GM23338 (cell line): ENCODE results near the gene VSIR.

Source experiments
- CREB1 ChIP-seq: fragments of 250-450 bp; sonication (Bioruptor Pico); IDR thresholded peaks from 2 replicates; pipeline ENCODE4 v1.5.0; 2020; ENCODE audit warnings: low read depth, mild to moderate bottlenecking, moderate library complexity
- CTCF ChIP-seq, 2 experiments: fragments of 200-600 bp in 1 of 2; sonication (generic) in 1 of 2; conservative IDR thresholded peaks; 2 replicates each; pipeline versions ENCODE4 v1.5.1 to v1.6.1; 2016 to 2017; ENCODE audit warnings: antibody characterized with exemption in 2 of 2, low read depth in 2 of 2, mild to moderate bottlenecking in 2 of 2, moderate library complexity in 1 of 2
- EZH2 ChIP-seq: fragments of 200-600 bp; sonication (generic); IDR thresholded peaks from one replicate; pipeline ENCODE4 v1.8.0; 2017; ENCODE audit warnings: antibody characterized with exemption, mild to moderate bottlenecking, low read depth; ENCODE audit not compliant: unreplicated experiment
- EZH2phosphoT487 ChIP-seq: fragments of 200-600 bp; sonication (generic); IDR thresholded peaks from one replicate; pipeline ENCODE4 v1.8.1; 2018; ENCODE audit warnings: antibody characterized with exemption; ENCODE audit not compliant: unreplicated experiment
- TF ChIP-seq, protein P1 (sequence below): IDR thresholded peaks from one replicate; pipeline ENCODE4 v1.6.1; 2018; ENCODE audit warnings: antibody characterized with exemption; ENCODE audit not compliant: unreplicated experiment

GRCh38 chr10:71769279-71769823 is 4.0 kb downstream of the VSIR start:
- no peak for TF ChIP-seq CTCF (conservative IDR thresholded peaks at IDR 0.05; ENCODE audit: low read depth in 2 of 2)
- TF ChIP-seq EZH2phosphoT487 = no peak
- no peak for TF ChIP-seq EZH2
- TF ChIP-seq CREB1 (CRISPR knock-in tag) = no peak
- TF ChIP-seq, protein P1, sequence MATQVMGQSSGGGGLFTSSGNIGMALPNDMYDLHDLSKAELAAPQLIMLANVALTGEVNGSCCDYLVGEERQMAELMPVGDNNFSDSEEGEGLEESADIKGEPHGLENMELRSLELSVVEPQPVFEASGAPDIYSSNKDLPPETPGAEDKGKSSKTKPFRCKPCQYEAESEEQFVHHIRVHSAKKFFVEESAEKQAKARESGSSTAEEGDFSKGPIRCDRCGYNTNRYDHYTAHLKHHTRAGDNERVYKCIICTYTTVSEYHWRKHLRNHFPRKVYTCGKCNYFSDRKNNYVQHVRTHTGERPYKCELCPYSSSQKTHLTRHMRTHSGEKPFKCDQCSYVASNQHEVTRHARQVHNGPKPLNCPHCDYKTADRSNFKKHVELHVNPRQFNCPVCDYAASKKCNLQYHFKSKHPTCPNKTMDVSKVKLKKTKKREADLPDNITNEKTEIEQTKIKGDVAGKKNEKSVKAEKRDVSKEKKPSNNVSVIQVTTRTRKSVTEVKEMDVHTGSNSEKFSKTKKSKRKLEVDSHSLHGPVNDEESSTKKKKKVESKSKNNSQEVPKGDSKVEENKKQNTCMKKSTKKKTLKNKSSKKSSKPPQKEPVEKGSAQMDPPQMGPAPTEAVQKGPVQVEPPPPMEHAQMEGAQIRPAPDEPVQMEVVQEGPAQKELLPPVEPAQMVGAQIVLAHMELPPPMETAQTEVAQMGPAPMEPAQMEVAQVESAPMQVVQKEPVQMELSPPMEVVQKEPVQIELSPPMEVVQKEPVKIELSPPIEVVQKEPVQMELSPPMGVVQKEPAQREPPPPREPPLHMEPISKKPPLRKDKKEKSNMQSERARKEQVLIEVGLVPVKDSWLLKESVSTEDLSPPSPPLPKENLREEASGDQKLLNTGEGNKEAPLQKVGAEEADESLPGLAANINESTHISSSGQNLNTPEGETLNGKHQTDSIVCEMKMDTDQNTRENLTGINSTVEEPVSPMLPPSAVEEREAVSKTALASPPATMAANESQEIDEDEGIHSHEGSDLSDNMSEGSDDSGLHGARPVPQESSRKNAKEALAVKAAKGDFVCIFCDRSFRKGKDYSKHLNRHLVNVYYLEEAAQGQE = no peak
